Measurements from ENCODE around the gene EFCAB14.
"Not testable (repeated sequence)": the region's sequence is repeated elsewhere in the genome, so short reads cannot be mapped to it uniquely, and the experiment has no call there.

The EFCAB14 gene

GRCh38 chr1:46721686-46722205 is 2.8 kb upstream of the EFCAB14 start:
- DNase-seq (ENCODE audit: low spot score), result no peak

- DNase-seq (ENCODE audit: low spot score), result no peak
Measured at GRCh38 chr1:46721204-46721603, 2.3 kb upstream of the EFCAB14 start.

- DNase-seq (ENCODE audit: low spot score), result not testable (repeated sequence)
Measured at GRCh38 chr1:46720319-46720718, 1.4 kb upstream of the EFCAB14 start.

- DNase-seq (ENCODE audit: low spot score), result peak; percentile 10
Measured at GRCh38 chr1:46719689-46720088, 775 bp upstream of the EFCAB14 start.

- DNase-seq (ENCODE audit: low spot score), result no peak
Measured at GRCh38 chr1:46718340-46718726, 581 bp downstream of the EFCAB14 start.

GRCh38 chr1:46717654-46718053 is 1.3 kb downstream of the EFCAB14 start:
- DNase-seq (ENCODE audit: low spot score), result no peak

- no peak for DNase-seq (ENCODE audit: low spot score)
Measured at GRCh38 chr1:46714976-46715375, 3.9 kb downstream of the EFCAB14 start.

GRCh38 chr1:46708121-46708520 is 10.8 kb downstream of the EFCAB14 start:
- DNase-seq (ENCODE audit: low spot score), result no peak

- no peak for DNase-seq (ENCODE audit: low spot score)
Measured at GRCh38 chr1:46705408-46705807, 13.5 kb downstream of the EFCAB14 start.

GRCh38 chr1:46703927-46704641 is 14.8 kb downstream of the EFCAB14 start:
- no peak for DNase-seq (ENCODE audit: low spot score)

GRCh38 chr1:46699666-46700065 is 19.2 kb downstream of the EFCAB14 start:
- no peak for DNase-seq (ENCODE audit: low spot score)

- DNase-seq (ENCODE audit: low spot score), result no peak
Measured at GRCh38 chr1:46697053-46697452, 21.9 kb downstream of the EFCAB14 start.

GRCh38 chr1:46694676-46695075 is 24.2 kb downstream of the EFCAB14 start:
- DNase-seq (ENCODE audit: low spot score), result not testable (repeated sequence)

- DNase-seq (ENCODE audit: low spot score), result peak; percentile 83
Measured at GRCh38 chr1:46692811-46693770, 25.8 kb downstream of the EFCAB14 start.

- peak; percentile 62 for DNase-seq (ENCODE audit: low spot score)
Measured at GRCh38 chr1:46691997-46692790, 26.7 kb downstream of the EFCAB14 start.

- peak; percentile 16 for DNase-seq (ENCODE audit: low spot score)
Measured at GRCh38 chr1:46690931-46691421, 27.9 kb downstream of the EFCAB14 start.

- no peak for DNase-seq (ENCODE audit: low spot score)
Measured at GRCh38 chr1:46689897-46690296, 29.0 kb downstream of the EFCAB14 start.

- DNase-seq (ENCODE audit: low spot score), result peak; percentile 96
Measured at GRCh38 chr1:46689356-46689755, 29.6 kb downstream of the EFCAB14 start.

- DNase-seq (ENCODE audit: low spot score), result peak; percentile 93
Measured at GRCh38 chr1:46687921-46688509, 30.9 kb downstream of the EFCAB14 start.

GRCh38 chr1:46687093-46687659 is 31.7 kb downstream of the EFCAB14 start:
- peak; percentile 87 for DNase-seq (ENCODE audit: low spot score)

- DNase-seq (ENCODE audit: low spot score), result no peak
Measured at GRCh38 chr1:46686255-46686654, 32.7 kb downstream of the EFCAB14 start.
